ENCODE measurements around the gene PPAT.

GRCh38 chr4:56435140-56435926 is at the start of gene PPAT:
- peak in 1 of 2 experiments; percentile 24; a peak in 1 of 4 replicates for TF ChIP-seq CTCF (conservative IDR thresholded peaks at IDR 0.05; ENCODE audit: low read depth in 2 of 2)
- peak; percentile 94 for TF ChIP-seq POLR2AphosphoS5 (IDR thresholded peaks at IDR 0.05; ENCODE audit: low read depth)
- no peak for TF ChIP-seq REST (IDR thresholded peaks at IDR 0.05; ENCODE audit: unreplicated experiment)
- no peak; the same call in 1 of the 2 replicates for TF ChIP-seq CREB1 (CRISPR knock-in tag; IDR thresholded peaks at IDR 0.05; ENCODE audit: low read depth)
- TF ChIP-seq EZH2 (IDR thresholded peaks at IDR 0.05; ENCODE audit: low read depth, unreplicated experiment), result no peak
- no peak for TF ChIP-seq STAT1 (IDR thresholded peaks at IDR 0.05; ENCODE audit: unreplicated experiment)
- no peak for TF ChIP-seq EZH2phosphoT487 (IDR thresholded peaks at IDR 0.05; ENCODE audit: unreplicated experiment)

Data from GM23338 (cell line).